Fibroblast of skin of left quadriceps (primary cell): ENCODE measurements around the gene FOXN1.
"Not testable (repeated sequence)": the region's sequence is repeated elsewhere in the genome, so short reads cannot be mapped to it uniquely, and the experiment has no call there.

Experiments
- DNase-seq, 2 experiments: peaks; one replicate each; pipeline ENCODE4 v3.0.0-alpha.2; 2013; ENCODE audit warnings: low read depth in 2 of 2

Gene FOXN1

DNA sequence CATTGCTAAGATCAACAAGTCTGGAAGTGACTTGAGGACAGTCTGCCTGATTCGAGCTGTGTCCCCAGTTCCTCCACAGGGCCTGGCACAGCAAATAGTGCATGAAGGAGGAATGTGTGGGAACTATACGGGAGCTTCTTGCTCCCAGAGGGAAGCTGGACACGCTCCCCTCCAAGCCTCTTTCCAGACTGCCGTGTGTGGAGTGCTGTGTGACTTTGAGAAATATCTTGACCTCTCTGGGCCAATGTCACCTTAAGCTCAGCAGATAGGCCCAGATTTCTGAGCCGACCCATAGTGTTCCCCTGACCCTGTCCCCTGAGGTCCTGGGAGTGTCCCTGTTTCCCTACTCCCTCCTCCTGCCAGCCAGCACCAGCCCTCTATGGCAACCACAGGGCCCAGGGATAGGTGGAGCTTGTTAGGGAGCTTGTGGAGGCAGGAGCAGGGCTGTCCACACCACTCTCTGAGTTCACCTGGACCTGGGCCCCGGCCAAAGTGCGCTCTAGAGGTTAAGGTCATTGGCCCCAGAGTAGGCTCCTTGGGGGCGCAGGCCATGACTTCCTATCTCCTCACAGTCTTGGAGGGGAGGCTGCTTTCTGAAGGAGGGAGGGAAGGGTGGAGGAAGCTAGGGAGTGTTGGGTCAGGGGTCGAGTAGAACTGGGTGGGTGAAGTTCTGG is 6.3 kb upstream of the FOXN1 start:
- no peak for DNase-seq

DNA sequence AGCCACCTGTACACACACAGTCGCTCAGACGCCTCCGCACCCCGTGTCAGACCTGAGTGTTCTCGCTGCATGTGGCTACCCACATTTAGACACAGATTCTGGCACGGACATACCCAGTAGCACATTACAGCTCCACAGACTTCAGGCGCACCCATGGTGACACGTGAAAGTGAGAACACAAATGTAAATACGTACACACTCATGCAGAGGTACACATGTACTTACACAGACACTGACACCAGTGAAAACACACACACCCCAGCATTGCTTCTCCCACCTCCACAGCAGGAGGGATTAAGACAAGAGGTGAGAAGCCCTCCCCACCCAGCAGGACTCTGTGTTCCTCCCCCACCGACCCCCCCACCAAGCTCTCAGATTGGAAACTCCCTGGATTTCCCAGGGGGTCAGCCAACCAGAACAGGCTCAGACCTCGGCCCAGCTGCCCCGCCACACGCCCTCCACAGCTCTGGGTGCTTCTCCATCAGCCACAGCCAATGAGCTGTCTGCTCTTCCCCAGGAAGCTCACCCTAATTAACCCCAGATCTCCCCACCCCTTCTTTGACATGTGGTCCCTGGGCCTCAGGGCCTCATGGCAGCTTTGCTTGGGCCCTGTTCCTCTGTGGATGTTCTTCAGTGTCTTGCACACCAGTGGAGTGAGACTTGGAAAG is 5.3 kb upstream of the FOXN1 start:
- no peak for DNase-seq

GRCh38 chr17:28501421-28502284 is 4.5 kb upstream of the FOXN1 start:
- no peak for DNase-seq

- DNase-seq = no peak
Measured at GRCh38 chr17:28503420-28503819, 2.7 kb upstream of the FOXN1 start.

GRCh38 chr17:28506763-28507487 is 777 bp downstream of the FOXN1 start:
- DNase-seq = no peak

- DNase-seq = no peak
Measured at GRCh38 chr17:28507567-28508203, 1.5 kb downstream of the FOXN1 start.

DNA sequence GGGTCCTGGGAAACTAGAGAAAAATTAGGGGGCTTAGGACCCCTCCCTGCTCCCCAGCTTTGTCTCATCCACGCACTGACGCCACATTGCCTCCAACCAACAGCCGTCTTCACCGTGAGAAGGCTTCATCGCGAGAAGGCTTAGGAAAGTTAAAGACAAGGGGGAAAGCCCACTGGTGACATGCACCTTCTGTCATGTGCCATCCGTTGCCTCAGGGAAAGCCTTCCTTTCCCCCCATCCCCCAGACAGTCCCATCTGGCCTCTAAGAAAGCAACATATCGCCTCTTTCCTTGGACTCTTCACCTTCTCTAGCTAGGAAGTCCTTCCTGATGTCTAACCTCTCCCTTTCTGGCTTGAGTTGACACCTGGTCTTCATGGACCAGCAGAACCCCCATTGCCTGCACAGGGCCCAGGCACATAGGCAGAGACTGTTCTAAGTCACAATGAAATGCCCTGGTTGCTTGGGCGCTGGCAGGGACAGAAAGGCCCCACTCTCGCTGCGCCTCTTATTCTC is 2.1 kb downstream of the FOXN1 start:
- DNase-seq = no peak

GRCh38 chr17:28509789-28510188 is 3.6 kb downstream of the FOXN1 start:
- DNase-seq = no peak

DNA sequence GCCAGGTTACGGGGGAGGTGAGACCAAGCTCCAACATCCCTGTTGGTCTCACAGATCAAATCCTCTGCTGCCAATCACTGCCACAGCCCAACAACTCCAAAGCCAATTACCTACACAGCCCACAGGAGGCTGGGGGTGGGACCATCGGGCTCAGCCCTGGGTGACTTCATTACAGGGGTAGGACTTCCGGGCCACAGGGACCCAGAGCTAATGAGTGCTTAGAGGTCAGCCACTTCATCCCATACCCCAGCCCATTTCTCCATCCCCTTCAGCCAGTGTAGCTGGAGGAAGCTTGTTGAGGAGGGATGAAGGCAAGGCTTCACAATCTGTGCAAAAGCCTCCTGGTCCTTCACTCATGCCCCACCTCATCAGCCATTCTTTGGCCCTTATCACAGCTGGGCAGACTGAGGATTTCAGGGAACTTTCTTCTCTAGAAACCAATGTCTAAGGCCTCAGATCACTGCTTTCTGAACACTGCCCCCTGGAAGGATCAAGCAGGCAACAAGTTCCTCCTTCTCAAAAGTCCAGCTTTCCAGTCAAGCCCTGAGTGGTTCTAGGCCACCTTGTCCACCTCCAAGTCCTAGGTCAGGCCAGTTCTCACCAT is 5.8 kb downstream of the FOXN1 start:
- no peak for DNase-seq

GRCh38 chr17:28513476-28513875 is 7.3 kb downstream of the FOXN1 start:
- DNase-seq = no peak

- no peak for DNase-seq
Measured at GRCh38 chr17:28514561-28515002, 8.4 kb downstream of the FOXN1 start.

DNA sequence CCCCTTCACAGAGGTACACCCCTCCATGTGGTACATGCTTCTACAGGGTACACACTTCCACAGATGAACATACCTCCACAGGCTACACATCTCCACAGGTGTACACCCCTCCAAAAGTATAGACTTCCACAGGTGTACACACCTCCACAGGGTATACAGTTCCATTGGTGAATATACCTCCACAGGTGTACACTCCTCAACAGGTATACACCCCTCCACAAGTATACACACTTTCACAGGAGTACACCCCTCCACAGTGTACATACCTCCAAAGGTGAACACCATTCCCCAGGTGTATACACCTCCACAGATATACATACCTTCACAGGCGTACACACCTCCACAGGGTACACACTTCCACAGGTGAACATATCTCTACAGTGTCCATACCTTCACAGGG is 9.4 kb downstream of the FOXN1 start:
- no peak for DNase-seq

DNA sequence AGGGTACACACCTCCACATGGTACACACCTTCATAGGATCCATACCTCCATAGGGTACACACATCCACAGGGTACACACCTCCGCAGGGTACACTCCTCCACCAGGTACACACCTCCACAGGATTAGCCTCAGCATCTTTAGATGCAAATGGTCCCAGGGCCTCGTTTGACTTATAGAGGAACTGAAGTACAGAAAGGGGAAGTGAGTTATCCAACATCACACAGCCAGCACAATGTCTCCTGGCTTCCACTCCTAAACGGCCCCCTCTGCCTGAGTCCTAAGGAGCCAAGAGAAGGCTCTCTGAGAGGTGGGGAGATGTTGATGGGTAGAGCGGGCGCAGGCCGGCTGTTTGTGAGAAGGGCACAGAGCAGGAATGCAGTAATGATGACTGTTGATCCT is 12.0 kb downstream of the FOXN1 start:
- DNase-seq = no peak

- DNase-seq = no peak
Measured at GRCh38 chr17:28518578-28518977, 12.4 kb downstream of the FOXN1 start.

GRCh38 chr17:28519236-28519635 is 13.1 kb downstream of the FOXN1 start:
- no peak for DNase-seq

GRCh38 chr17:28520687-28521086 is 14.5 kb downstream of the FOXN1 start:
- no peak for DNase-seq

GRCh38 chr17:28521311-28522085 is 15.3 kb downstream of the FOXN1 start:
- DNase-seq = no peak

DNA sequence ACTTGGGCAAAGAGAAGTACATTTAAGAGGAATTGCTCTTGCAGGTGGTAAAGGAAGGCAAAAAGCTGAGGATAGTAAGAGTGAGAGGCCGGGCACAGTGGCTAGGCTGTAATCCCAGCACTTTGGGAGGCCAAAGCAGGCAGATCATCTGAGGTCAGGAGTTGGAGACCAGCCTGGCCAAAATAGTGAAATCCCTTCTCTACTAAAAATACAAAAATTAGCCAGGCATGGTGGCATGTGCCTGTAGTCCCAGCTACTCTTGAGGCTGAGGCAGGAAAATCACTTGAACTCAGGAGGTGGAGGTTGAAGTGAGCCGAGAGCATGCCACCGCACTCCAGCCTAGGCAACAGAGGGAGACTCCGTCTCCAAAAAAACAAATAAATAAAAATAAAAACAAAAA is 16.1 kb downstream of the FOXN1 start:
- not testable (repeated sequence) for DNase-seq

GRCh38 chr17:28523186-28523585 is 17.0 kb downstream of the FOXN1 start:
- no peak for DNase-seq

GRCh38 chr17:28523876-28524275 is 17.7 kb downstream of the FOXN1 start:
- DNase-seq = no peak
